ENCODE results near the gene CBLL1.

- TF ChIP-seq ATOH8 (CRISPR knock-in tag; IDR thresholded peaks at IDR 0.05; ENCODE audit: low read depth): no peak
- no peak for TF ChIP-seq ESRRA (IDR thresholded peaks at IDR 0.05; ENCODE audit: borderline replicate concordance, low read length)
- TF ChIP-seq RAD21 (conservative IDR thresholded peaks at IDR 0.05 in 1 of 2, IDR thresholded peaks at IDR 0.05 in 1 of 2): no peak
- no peak for TF ChIP-seq CTCF (IDR thresholded peaks at IDR 0.05)
- no peak for TF ChIP-seq GATA3 (IDR thresholded peaks at IDR 0.05; ENCODE audit: borderline replicate concordance)
- no peak for TF ChIP-seq POLR2A (IDR thresholded peaks at IDR 0.05; ENCODE audit: low read length)
- TF ChIP-seq CBX8 (IDR thresholded peaks at IDR 0.05): no peak
Observed at GRCh38 chr7:107788216-107788615, 44.3 kb downstream of the CBLL1 start.
